Ammon's horn (tissue), 1 donor: ENCODE measurements around the gene MAFF.
"Not testable (repeated sequence)": the region's sequence is repeated elsewhere in the genome, so short reads cannot be mapped to it uniquely, and the experiment has no call there.

ENCODE experiments used
- DNase-seq: peaks from one replicate; pipeline ENCODE4 v3.0.0-alpha.2; 2016; ENCODE audit warnings: low spot score

MAFF gene

DNA sequence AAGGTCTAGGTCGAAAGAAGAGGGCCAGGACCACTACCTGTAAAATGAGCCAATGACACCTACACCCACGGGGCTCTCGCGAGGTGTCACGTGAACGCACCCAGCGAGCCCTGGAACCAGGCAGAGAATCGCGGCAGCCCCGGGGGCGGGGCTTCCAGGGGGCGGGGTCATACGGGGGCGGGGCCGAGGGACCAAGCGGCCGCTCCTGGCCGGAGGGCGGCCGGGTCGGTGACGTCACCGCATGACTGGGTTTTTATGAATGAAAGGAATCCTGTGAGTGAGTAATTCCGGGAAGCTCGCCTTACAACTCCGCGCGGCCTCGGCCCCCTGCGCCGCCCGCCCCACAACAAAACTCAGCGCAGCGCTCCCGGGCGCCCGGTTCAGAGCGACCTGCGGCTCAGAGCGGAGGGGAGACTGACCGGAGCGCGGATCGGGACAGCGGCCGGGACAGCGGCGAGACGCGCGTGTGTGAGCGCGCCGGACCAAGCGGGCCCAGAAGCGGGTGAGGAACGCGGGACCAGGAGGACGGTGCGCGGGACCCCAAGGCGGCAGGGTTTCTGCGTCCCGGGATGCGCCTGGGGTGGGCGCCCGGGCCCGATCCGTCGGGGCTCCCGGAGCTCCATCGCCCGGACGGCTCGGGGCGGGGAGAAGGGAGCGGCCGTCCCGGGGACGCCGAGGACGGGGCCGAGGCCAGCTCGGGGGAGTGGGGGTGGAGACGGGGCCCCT is at the start of gene MAFF:
Gene MAFF (plus strand): TSS at position 284 of the 726 bp plus-strand sequence. CDS start 11,860 bp downstream, outside the sequence.
- DNase-seq: peak; percentile 93

DNA sequence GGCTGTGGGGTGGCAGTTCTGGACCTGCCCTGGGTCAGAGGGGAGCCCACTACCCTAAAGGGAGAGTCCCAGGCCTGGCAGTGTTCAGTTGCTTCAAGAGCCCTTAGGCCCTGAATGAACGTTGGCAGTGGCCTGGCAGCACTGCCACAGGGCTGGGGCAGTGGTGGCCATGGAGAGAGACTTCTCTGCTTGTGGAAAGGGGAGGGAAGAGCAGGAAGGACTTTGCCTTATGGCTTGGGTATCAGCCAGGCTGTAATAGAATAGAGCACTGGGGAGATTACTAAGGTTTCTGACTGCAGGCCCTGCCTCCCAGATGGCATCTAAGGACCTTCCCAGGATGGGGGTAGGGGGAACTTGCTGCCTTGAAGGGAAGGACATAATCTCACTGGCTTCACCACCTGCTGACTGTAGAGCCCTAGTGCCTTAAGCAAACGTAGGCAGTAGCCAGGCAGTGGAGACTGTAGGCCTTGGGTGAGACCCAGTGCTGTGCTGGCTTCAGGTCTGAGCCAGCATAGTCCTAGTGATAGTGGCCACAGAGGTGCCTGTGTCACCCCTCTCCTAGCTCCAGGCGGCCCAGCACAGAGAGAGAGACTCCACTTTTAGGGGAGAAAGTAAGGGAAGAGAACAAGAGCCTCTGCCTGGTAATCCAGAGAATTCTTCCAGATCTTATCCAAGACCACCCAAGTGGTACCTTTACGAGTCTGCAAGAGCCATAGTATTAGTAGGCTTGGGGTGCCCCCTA is 47.8 kb upstream of the MAFF start:
- DNase-seq: no peak

DNA sequence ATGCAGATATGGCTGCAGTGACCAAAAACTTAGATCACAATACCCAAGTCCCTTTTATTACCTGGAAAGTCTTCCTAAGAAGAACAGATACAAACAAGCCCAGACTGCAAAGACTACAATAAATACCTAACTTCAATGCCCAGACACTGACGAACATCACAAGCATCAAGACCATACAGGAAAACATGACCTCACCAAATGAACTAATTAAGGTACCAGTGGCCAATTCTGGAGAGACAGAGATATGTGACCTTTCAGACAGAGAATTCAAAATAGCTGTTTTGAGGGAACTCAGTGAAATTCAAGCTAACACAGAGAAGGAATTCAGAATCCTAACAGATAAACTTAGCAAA is 47.3 kb upstream of the MAFF start:
- DNase-seq: not testable (repeated sequence)

DNA sequence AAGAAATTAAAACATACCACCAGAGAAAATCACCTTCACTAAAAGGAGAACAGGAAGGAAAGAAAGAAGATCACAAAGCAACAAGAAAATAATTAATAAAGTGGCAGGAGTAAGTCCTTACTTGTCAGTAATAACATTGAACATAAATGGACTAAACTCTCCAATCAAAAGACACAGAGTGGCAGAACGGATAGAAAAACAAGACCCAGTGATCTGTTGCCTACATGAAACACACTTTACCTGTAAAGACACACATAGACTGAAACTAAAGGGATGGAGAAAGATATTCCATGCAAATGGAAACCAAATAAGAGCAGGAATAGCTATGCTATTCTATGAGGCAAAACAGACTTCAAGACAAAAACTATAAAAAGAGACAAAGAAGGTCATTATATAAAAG is 46.1 kb upstream of the MAFF start:
- no peak for DNase-seq

DNA sequence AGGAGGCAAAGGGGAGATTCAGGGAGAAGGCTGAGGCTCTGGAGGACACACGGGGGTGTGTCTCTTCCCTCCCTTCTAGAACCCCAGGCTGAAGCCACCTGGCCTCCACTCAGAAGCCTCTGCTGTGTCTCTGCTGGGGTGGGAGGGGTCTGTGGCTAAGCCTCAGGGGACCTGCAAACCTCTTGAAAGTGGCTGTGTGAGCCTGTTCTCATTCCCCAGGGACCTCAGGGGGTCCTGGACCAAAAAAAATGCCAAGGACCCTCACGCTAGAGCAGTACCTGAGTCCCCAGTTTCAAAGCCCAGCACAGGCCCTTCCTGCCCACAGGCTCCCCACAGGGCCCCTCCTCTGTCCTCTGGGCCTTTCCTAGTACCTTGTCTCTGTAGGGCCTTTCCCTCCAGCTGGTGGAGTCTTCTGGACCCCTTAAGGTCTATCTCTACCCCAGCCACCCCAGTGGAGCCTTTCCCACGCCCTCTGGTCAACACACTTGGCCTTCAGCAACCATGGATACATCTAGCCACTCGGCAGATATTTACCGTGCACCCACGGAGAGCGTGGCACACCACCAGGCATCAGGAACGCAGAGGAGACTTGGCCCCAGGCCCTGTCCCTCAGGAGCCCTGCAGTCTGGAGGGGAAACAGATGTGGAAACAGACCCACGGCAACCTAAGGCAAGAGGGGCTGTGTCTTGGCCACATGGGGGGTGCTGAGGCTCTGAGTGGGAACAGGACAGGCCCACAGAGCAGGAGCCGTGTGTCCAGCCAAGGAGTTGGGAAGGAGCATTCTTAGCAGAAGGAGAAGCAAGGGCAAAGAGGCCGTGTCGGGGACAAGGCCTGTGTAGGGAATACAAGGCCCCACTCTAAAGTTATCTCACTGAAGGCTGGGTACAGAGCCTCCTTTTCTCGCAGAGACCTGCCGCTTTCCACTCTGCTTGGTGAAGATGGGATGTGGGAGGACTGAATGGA is 38.6 kb upstream of the MAFF start:
- DNase-seq: no peak

DNA sequence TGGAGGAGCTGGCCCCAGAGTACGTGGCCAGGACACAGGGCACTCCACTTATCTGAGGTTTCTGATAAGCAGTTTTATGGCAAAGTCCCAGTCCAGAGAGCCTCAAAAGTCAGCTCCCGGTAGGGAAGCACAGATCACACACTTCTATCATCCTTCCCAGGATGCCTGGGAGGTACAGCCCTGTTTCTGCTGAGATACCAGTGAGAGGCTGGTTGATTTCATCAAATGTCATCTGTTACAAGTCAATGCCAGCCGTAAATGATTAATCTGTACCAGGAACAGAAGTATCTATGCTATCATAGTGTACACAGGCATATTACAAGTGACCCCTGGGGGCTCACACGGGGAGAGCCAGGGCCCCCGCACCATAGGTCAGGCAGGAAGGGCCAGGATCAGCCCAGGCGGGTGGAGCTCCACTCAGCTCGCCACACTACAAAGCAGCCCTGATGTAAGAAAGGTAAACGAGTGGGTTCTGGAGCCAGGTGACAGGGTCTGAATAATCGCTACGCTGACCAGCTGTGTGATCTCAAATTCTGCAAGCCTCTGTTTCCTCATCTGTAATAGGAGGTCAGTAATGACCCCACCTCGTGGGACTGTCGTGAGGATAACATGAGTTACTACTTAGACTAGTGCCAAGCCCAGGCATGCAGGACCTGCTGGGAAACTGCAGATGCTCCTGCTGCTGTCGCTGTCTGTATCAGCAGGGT is 37.8 kb upstream of the MAFF start:
- no peak for DNase-seq

DNA sequence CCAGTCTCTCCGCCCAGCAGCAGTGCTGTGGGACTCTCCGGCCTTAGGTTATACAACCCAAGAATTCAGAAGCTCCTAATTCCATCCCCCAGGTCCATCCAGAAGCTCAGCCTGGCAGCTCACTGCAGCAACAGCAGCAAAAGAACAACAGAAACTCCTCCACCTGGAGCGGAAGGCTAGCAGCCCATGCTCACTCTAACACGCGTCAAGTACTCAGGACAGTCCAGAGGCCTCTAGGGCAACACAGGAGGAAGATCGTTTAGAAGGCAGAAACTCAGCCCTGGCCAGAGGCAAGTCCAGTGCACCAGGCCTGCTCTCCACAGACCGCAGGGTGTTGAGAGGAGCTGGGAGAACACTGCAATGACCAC is 37.3 kb upstream of the MAFF start:
- DNase-seq: no peak

DNA sequence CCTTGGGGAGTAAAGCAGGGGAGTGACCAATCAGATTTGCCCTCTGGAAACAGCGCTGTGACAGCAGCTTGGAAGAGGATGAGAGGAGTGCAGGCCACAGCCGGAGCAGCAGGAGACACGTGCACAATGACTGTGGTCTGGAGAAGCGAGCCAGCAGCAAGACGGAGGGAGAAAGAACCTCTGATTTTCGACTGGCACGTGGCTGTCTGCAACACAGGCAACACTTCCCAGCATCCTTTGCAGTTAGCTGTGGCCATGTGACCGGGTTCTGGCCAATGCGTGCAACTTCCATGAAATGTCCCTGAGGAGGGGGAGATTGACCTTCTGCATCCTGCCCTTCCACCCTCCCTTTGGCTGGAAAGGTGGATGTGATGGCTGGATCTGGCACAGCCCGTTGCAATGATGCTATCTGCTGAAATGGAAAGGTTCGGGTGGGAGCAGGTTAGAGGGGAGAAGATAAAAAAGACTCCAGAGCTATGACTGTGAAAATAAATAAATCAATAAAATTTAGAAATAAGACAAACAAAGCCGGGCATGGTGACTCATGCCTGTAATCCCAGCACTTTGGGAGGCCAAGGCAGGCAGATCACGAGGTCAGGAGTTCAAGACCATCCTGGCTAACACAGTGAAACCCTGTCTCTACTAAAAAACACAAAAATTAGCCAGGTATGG is 35.7 kb upstream of the MAFF start:
- DNase-seq: no peak

DNA sequence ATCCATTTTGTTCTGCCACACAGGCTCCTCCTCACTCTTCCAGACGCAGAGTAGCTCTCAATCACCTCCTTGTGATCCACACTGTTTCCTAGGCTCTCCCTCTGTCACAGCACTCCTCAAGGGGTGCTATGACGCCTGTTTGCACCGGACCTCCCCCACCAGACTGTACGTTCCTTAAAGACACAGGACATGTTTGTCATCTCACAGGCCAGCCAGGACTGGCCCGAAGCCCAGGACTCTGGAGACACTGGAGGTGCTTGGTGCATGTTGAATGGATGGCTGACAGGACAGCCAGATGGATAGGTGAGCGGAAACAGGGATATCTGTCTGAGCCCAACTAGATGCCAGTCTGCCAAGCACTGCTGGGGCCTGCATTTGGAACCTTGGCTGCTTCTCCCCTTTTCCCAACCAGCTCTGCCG is 33.8 kb upstream of the MAFF start:
- no peak for DNase-seq

DNA sequence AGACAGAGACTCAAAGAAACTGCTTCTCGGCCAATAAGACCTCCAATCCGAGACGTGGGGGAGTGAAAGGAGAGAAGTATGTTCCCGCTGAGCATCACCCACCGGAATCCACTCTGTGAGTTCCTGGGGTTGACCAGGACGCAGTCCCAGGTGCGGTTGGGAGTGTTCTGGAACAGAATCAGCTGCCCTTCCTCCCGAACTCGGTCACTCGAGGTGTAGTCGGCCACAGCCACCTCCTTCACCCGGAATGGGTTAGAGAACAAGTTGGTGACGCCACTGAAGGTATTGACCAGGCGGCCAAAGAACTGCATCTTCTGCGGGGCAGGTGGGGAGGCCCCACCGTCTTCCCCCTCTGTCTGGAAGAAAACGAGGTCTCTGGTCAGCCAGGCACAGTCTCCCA is 32.7 kb upstream of the MAFF start:
- DNase-seq: no peak

DNA sequence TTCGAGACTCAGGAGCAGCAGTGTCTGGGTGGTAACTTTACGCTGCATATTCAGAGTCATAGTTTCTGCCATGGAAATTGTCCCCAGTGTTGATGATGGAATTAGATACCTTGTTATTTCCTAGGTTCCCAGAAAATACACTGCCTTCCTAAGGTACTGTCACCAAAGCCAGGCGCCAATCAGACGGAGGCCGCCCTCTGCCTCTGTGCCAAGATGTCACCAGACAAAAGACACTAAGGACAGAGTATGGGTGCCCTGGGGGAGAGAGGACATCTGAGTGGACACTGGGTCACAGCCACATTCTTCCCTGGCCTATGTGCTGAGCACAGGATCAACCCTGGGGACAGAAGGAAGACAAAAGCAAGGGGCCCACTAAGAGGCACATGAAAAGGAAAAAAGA is 31.3 kb upstream of the MAFF start:
- DNase-seq: no peak

DNA sequence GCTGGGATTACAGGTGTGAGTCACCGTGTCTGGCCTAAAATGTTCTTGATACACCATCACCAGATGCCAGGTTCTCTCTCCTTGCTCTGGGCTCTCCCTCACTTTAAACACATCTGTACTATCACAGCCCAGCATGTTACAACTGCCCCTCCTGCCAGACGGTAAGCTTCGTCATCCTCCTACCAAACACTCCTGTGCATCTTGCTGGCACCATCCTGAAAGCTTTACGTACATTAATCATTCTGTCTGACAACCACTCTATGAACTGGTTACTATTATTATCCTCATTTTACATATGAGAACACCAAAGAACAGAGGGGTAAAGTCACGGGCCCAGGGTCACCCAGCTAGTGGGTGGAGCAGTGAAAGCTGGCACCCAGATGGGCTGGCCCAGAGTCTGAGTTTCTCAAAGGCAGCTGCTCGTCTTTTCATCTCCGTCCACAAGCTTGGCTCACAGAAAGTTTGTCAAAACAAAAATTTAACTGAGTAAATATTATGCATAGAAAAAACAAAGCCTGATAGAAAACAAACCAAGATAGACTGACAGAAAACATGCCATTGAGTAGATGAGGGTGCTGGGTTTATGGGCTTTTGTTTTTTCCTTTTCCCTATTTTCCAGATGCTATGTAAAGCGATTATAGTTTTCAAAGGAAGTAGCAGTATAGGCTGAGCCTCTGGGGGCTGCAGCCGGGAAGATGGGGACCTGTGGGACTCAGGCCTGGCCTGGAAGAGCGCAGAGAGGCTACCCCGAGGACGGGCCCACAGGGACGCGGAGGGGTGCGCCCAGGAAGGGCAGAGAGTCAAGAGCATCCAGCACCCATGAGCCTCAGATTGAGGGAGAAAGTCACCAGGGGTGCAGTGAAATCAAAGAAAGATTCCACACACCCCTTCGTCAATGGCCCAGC is 29.6 kb upstream of the MAFF start:
- no peak for DNase-seq

DNA sequence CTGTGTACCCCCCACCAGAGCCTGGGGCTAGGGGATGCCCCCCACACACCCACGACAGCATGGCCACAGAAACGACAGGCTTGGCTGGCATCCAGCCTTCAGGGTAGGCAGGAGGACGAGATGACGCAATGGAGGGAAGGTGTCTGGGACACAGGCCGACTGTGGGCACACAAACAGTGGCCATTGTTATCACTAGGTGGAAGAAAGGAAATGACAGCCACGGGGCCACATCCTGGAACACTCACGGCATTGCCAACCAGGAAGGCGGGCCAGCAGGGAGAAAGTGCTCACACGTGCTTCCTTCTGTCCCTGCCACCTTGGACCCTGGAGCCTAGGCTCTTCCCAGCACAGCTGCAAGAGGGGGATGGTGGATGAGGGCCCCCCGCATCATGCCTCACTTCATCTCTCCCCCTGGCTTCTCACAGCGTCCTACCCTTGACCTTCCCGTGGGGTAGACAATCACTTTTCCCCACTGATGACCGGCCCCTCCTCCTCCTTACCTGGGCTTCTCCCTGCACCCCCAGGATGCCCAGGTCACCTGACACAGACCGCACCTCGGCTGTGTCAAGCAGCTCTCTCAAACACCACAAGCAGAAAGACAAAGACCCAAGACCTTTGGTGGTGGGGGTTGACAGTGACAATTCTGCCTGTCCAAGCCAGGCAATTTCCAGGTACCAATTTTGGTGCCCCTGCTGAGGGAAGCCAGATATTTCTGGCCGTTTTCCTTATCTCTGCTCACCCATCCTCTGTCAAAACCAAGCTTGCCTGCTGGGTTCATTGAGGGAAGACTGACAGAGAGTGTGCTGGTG is 28.8 kb upstream of the MAFF start:
- DNase-seq: peak; percentile 73

DNA sequence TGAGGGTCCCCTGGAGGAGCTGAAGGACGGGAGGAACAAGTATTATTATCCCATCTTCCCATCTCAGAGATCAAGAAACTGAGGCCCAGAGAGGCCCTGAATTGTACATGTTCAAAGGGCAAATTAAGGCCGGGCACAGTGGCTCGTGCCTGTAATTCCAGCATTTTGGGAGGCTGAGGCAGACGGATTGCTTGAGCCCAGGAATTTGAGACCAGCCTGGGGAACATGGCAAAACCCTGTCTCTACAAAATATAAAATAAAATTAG is 28.2 kb upstream of the MAFF start:
- no peak for DNase-seq

DNA sequence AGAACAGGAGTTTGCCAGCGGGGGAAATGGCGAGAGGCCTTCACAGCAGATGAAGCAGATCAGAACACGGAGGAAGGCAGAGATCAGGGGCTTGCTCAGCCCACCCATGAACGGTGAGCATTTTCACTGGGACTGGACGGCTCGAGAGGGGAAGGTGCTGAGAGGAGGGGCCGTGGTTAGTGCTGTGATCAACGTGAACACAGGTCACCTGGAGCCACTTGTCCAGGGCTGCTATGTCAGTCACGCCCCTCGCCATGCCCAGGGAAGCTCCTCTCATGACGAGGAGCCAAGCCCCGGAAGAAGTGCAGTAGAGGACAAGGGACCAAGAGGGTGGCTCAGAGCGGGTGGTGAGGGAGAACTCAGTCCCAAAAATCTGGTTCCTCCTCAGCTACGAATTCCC is 27.2 kb upstream of the MAFF start:
- no peak for DNase-seq

DNA sequence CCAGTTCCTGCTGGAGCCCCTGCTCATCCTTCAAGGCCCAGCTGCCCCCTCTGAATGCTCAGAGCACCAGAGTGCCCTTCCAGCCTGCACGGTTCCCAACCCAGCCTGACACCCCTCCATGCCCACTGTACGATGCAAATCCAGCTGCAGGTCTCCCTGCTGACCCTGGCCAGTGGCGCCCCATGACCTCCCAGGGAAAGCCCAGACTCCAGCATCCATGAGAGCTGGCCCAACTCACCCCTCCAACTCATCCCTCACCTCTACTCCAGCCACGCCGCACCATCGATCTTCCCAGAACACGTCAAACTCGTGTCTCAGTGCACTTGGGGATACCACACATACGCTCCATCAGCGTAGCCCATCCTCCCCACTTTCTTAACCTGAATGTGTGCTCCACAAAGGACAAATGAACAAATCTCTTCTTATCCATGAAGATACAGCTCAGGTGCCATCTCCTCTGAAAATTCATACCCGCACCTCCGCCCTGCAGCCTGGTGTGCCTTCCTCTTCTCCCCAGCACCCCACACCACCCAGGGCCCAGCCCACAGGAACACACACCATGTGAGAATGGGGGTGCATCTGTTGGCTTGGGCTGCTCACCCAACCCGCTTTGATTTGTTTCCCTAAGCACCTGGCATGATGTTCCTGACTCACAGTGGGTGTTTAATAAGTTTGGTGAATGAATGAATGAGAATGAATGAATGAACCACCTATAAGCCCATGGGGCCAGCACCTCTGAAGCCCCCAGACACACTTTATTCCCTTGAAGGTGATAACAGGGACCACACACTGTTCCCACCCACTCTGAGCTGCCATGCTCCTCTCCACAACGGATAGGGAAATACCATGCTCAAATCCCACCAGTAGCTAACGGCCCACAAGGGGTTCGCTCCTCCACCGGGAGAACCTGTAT is 26.3 kb upstream of the MAFF start:
- DNase-seq: no peak

DNA sequence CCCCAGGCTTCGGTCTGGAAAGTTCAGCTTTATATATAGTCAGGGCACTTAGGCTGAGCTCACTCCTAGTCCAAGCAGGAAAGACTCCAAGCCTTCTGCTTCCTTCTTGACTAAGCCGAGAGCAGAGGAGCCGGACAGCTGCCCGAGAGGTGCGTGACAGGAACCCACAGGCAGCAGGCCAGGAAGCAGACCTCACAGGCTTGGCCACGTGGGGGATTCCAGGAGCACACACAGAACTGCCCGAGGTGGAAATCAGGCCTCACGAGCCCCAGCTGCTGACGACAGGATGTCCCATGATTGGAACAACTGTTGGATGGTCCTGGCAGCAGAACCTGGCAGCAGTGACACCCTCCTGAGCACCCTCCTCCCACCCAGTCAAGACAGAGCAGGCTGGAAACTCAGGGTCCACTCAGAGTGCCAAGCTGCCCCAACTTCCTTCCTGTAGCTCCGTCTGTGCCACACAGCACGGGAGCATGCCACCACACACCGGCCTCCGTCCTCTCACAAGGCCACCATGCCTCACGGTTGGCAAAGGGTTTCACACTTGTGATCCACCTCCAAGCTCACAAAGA is 25.5 kb upstream of the MAFF start:
- peak; percentile 56 for DNase-seq

DNA sequence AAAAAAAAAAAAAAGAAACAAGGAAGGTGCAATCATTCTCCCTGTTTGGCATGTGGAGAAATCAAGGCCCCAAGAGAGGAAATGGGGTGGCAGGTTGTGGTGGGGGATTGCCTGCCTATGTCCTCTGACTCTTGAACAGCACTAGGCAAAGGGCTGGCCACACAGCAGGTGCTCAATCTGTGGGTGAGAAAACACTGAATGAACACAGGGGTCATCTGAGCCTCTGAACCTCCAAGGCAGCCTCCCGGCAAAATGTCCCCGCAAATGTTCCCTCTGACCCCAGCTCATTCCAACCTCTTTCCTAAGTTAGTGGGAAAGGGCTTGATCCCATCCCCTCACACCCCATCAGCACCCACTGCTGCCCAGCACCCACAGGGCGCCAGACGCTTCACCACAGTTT is 24.8 kb upstream of the MAFF start:
- no peak for DNase-seq
